Choroid plexus epithelial cell (primary cell): Measurements from ENCODE around the gene DNMT3A.

Experiments used
- DNase-seq: peaks from one replicate; pipeline ENCODE4 v3.0.0-alpha.2; 2010; ENCODE audit warnings: low read depth
- H3K4me3 ChIP-seq: 2 replicates; pipeline ENCODE4 v1.5.1; 2011; ENCODE audit warnings: low read depth, mild to moderate bottlenecking, control low read depth, low read length, moderate library complexity
- TF ChIP-seq, protein P1 (sequence below): conservative IDR thresholded peaks from 2 replicates; pipeline ENCODE4 v1.5.1; 2011; ENCODE audit warnings: low read depth, mild to moderate bottlenecking, control low read depth, inconsistent platforms, low read length, moderate library complexity

Gene DNMT3A

DNA sequence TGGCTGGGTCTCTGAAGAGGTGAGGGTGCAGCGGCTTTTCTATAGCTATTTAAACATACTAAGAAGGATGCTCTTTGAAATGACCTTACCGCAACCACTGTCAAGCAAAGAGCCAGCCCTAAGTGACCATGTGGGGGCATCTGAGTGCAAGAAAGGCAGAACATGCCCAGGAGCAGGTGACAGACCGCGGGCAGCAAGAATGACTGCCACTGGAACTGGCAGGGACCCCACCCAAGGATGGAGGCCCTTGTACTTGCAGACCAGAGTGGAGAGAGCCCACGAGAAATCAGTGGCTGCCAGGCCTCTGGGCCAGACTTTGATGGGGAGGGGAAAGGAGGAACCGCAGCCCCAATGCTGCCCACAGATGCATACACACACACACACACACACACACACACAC lies 33.1 kb downstream of the DNMT3A start:
- H3K4me3 ChIP-seq: no peak overlapping the region
- TF ChIP-seq, protein P1, sequence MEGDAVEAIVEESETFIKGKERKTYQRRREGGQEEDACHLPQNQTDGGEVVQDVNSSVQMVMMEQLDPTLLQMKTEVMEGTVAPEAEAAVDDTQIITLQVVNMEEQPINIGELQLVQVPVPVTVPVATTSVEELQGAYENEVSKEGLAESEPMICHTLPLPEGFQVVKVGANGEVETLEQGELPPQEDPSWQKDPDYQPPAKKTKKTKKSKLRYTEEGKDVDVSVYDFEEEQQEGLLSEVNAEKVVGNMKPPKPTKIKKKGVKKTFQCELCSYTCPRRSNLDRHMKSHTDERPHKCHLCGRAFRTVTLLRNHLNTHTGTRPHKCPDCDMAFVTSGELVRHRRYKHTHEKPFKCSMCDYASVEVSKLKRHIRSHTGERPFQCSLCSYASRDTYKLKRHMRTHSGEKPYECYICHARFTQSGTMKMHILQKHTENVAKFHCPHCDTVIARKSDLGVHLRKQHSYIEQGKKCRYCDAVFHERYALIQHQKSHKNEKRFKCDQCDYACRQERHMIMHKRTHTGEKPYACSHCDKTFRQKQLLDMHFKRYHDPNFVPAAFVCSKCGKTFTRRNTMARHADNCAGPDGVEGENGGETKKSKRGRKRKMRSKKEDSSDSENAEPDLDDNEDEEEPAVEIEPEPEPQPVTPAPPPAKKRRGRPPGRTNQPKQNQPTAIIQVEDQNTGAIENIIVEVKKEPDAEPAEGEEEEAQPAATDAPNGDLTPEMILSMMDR: no peak
- DNase-seq: no peak

DNA sequence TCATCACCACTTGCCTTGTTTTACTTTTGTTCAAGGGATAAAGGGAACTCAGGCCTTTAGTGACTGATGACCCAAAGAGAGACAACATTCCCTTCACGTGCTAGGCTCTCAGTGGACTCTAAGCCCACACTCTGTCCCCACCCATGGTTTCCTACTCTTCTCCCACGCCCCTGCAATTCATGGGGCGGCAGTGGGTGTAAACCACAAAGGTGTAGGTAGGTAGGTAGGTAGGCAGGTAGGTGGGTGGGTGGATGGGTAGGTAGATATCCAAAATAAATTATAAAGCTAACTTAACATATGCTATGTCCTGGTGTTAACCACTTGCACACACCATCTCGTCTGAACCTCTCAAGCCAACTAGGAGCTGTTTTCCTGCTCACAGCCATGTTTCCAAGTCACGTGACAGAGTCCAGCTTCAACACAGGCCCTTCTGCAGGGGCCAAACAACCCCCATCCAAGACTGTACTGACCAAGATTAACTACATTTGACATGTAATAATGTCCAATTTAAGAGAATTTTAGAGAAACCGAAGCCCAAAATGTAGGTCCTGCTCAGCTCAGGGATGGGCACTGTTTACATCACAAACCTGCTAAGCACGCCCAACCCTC lies 33.7 kb downstream of the DNMT3A start:
- no peak for DNase-seq
- no peak overlapping the region for H3K4me3 ChIP-seq
- TF ChIP-seq, protein P1: no peak

DNA sequence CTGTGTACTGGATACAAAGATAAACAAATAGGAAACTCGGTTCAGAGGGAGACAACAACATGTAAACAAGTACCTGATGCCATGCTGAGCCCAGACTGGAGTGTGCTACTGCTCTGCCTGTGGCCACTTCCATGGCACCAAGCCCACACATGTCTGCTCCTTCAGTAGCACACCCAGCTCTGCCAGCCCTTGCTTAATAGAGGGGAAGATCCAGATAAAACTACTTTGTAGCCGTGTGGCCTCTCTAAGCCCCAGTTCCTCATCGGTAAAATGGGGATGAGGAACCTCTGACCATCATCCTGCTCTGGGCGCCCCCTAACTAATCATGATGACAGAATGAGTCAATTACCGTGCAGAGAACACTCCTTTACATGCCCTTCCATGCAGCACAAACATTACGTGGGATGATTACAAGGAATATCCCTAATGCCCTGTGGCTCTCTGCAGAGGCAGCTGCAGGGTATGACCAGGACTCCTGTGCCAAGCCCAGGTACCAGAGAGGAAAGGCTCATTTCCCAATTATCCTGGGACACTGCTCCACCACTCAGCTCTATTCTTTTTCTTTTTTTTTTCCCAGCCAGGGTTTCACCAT lies 34.9 kb downstream of the DNMT3A start:
- DNase-seq: no peak
- H3K4me3 ChIP-seq: no peak overlapping the region
- TF ChIP-seq, protein P1: no peak

DNA sequence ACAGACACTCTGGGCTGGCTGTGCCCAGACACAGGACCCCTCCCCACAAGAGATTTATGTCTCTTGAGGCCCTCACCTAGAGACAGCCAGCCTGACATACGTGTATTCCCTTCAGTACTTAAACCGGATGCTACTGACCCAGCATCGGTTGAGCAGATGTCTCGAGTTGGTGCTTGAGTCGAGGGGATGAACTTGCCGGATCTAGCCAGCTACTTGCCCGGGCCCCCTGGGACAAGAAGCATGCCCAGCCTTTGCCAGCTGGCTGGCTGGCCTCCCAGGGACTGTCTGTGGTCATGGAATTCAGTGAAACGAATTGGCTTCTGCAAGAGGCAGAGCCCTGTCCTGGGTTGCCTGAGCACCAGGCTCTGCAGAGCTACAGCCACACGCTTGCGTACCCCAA lies 36.0 kb downstream of the DNMT3A start:
- H3K4me3 ChIP-seq: no peak overlapping the region
- TF ChIP-seq, protein P1: no peak
- DNase-seq: no peak

DNA sequence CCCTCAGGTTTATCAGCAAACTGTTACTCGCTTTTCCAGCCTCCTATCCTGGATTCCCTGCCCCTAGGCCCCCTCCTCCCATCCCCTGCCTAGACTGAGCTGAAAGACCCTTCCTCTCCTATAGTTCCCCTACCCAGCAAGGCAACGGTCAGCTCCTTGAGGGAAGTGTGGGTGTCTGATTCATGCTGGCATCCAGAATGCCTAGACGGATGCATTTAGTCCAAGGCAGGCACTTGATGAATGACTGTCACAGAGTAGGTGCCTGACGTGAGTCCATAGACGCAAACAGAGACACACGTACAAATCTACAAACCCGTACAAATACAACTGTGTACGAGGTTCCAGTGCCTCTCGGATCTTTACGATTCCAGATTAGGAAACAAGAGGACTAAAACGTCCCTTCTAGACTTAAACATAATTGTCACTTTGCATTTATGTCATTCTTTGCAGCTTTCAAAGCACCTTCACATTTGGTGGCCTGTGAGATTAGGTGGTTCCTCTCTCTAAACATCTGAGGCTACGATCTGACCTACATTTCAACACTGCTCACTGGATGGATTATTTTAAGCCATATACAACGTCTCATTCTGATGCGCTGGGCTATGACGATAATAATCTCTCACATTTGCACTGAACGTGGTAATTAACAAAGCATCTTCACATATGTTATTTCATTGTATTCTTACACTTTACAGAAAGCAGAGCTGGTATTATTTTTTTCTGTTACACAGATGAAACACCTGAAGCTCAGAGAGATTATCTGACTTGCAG lies 36.7 kb downstream of the DNMT3A start:
- H3K4me3 ChIP-seq: no peak overlapping the region
- no peak for DNase-seq
- TF ChIP-seq, protein P1: no peak

DNA sequence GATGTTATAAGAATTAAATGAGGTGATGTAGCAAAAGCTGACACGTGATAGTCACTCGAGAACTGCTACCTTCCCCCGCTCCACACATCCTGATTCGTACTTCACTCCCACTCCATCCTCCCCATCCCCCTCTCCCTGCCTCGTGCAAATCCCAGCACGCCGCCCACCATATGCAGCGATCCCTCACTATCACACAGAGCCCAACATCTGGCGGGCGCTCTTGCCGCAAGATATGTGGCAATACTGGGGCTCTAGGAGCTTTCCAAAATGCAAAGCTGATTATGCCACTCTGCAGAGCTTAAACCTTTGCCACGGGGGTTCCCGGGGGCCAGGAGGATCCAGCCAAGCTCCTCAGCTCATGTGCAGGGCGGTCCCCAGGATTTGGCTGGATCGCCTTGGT lies 37.4 kb downstream of the DNMT3A start:
- DNase-seq: no peak
- H3K4me3 ChIP-seq: no peak overlapping the region
- TF ChIP-seq, protein P1: no peak
